Anterior cingulate cortex (tissue), 58 donors: Measurements from ENCODE around the gene SH2D2A.

ENCODE experiments used
- DNase-seq, 58 donors: peaks; one replicate each; lab custom pipeline; 2025; lab: John Stamatoyannopoulos, UW

Gene SH2D2A

DNA sequence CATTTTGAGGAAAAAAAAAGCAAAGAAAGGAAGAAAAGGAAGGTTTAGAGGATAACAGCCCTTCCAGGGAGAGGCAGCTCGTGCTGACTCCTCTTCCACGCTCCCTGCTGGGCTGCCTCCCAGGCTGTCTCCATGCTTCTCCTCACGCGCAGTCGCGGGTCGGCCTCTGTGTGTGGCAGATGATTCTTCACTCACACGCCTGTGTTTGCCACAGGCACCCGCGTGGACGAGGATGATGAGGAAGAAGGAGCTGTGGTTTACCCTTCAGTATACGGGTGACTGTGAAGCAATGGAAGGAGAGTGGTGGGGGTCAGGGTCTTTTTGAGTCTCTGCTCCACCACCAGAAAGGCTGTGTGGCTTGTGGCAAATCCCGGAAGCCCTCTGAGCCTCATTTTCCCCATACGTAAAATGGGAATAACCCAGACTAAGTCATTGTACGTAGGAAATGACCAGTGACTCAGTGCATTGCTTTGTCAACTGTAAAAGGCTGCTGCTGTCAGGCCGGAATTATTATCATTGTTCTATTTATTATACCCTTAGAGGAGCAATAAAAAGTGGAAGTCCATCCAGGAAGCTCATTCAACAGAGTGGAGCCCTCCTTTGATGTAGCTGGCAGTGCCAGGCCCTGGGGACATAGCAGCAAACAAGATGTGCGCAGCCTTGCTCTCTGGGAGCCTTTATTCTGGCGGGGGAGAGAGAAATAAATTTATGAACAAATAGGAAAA, 11.9 kb upstream of the SH2D2A start:
- DNase-seq = no peak

DNA sequence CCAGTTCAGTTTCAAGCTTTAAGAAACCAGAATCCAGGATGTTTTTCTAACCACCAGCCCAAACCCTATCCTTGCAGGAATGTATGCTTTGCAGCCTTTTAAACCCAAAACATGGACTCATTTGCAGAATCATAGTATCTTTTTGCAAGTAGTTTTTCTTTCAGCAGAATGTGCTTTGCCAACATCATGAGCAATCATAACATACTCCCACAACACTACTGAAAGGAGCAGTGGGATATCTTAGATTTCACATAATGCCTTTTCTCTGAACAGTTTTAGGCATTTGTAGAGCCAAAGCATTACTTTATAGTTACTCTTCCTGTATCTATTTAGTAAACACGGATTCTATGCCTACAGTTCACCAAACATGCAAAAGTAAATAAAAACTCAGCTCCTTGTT, 10.0 kb upstream of the SH2D2A start:
- no peak for DNase-seq

DNA sequence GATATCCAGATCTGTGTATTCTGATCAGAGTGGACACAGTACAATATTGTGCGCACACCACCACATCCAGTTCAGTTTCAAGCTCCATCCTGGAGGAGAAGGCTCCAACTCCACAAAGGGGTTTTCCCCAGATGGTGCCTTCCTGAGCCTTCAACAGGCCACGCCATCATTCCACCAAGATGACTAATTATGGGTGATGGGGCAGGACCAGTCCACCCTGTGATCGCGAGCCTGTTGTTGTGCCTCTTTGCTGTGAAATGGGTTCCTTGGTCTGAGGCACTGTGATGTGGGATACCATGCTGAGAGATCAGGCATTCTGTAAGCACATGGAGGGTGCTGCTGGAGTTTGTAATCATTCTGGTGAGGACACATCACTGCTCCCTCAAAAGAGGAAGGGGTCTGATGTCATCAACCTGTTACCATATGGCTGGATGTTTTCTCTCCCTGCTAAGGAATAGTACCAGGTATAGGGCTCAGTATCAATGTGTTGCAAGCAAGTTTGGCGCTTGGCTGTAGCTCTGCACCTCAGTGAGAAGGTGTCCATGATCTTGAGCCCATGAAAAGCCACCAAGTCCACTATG, 6.7 kb upstream of the SH2D2A start:
- no peak for DNase-seq

DNA sequence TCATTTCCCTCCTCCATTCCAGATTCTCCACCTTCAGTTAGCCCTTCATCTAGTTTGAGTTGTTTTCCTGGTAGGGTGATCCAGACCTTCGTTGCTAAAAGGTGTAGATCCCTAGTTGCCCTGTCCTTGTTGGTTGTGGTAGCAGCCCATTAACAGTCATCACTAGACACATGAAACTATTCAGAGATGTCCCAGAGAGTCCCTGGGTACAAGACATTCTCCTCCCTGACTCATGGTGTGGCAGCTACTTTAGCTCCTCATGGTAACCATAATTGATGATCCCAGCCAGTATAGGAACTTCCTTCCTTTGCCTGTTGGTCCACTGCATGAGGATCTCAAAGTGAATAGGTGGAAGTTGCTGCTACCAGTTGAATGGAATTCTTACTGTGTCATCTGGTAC, 6.0 kb upstream of the SH2D2A start:
- DNase-seq = no peak

DNA sequence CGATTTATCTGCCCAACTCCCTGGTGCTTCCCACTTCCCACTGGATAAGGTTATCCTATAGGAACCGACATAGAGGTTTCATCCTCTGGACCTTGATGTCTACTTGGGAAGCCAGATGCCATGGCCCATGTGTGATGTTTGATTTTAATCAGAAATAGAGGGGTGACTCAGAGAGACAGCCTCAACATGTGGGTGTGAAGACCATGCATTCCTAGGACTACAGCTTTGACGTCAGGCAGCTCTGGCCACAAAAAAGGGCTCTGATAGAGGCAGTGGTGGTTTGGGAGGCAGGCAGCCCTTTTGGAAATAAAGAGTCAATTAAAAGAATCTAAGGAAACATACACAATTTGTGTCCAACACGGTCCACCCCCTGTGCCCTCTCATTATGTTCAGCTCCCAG, 5.2 kb upstream of the SH2D2A start:
- no peak for DNase-seq

DNA sequence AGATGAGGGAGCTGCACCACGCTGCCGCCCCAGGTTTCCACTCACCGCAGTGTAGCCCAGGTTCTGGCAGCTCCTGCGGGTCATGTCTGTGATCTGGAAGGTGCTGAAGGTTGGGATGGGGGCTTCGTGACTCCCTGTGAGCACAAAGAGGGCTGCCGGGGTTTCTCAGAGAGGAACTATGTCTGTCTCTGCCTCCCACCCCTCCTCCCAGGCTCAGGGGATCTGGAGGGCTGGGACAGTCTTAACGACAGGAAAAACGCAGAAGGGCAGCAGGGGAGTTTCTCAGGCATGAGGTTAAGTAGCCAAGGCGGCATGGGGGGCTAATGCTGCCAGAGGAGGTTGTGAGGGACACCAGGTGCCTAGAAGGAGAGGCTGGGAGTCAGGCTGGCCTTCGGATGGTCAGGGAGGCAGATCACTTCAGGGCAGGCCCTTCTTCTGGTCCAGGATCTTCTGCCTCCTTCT, 656 bp downstream of the SH2D2A start:
- DNase-seq = no peak

DNA sequence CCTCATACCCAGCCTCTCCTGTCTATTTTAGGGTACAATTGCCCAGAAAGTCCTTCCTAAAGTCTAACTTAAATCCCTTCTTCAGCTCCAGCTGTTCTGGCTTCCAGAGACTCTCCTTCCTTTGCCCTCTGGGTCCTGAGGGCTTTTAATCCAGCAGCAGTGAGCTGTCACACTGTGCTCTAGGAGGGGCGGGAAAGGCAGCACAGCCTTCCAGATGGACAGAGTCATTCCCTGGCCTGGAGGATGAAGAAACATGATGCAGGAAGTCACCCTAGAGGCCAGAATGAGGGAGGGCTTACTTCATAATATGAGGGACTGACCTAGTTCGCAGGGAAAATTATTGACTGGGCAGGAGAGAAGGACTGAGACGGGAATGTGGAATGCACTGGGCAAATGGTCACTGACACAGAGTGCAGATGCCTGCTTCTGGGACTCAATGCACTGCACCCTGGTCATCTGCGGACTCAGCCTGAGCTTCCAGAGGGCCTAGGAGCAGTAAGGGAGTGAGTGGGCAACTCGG, 1.3 kb downstream of the SH2D2A start:
- no peak for DNase-seq

DNA sequence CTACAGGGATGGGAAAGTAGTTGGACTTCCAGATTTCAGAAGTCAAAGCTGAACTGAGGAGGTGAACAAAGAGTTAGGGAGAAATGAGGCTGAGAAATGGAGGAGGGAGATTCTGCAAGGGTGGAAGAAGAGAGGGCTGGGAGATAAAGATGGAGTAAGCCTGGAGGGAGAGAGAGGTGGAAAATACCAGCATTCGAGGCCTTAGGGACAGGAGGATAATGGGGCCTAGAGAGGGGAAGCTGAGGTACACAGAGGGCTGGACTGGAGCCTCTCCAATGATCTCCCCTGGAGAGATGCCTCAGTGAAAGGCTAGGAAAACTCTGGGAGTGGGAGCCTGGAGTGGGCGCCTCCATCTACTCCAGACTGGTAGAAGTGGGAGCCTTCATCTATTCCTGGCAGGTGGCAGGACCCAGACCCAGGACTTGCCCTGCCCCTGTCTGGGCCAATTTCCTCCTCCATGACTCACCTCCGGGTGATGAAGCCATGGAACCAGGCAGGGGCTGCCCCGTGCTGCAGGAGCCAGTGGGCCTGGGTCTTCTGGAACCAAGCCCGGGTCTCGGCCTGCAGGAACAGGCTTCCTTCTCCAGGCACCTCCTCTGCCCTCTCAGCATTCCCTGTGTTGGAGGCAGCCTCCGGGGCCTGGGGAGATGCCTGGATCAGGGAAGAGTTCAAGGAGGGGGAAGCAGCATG, 1.9 kb downstream of the SH2D2A start:
- DNase-seq = no peak

DNA sequence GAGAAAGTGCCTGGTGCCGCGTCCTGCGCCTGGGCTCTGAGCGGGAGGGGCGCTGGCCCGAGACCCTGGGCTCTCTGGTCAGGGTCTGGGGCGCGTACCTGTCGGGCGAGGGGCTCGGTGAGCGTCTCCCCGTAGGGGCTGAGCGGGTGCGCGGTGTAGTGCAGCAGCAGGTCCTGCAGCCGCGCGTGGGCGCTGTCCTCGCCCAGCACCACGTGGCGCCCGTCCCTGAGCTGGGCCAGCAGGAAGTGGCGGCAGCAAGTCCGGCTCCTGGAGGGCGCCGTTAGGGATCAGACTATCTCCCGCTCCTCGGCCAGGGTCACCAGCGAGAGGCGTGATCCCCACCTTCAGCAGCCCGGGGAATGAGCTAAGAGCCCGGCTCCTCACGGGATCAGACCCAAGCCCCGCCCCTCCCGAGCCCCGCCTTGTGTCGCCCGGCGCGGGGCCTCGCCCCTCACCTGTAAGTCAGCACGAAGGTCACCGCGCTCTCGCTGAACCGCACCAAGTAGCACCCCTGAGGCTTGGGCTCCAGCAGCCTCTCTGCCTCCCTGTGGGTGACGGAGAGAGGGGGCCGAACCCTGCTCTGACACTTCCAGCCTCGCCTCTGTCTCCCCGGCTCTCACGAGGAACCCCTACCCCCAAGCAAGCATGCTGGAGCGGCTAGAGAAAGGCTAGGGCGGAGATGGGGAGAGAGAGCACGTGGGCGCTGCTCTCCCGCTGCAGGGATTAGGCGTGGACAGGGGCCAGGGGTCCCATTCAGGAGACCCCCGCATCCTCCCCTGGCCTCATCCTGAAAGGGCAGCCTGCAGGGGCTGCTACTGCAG, 2.7 kb downstream of the SH2D2A start:
- peak in 39 of 58 donors; percentile 4 to 67 (median 31) for DNase-seq

DNA sequence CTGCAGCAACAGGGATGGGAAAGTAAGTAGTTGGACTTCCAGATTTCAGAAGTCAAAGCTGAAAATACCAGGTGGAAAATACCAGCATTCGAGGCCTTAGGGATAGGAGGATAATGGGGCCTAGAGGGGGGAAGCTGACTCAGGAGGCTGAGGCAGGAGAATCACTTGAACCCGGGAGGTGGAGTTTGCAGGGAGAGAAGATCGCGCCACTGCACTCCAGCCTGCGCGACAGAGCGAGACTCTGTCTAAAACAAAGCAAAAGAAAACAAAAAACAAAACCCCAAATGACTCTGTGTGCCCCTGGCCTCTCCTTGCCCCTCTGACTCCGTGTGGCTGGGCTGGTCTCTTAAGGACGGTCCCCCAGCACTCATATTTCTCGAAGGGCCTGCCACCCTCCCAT, 3.4 kb downstream of the SH2D2A start:
- no peak for DNase-seq

DNA sequence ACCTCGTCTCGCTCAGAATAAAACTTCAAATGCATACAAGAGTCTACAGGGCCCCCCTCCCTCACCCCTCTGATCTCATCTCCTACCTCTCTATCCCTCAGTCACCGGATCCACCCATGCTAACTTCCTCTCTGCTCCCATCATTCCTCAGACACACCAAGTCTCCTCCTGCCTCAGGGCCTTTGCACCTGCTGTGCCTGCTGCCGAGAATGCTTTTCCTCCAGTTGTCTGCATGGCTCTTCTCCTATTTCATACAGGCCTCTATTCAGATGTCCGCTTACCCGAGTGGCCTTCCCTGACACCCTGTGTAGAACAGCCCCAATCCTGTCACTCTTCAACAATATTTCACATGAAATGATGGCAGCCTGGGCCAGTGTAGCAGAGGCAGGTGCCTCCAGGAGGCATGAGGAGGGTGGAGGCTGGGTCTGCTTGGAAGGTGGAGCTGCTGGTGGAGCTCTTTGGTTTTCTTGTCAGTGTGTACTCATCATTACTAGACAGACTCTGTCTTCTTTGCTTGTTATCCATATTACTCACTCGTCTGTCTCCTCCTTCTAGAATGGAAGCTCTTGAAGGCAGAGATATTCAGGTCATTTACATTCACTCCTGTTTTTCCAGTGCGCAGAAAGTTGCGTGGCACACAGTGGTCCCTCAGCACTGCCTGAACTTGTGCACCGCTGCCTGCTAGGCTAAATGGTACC, 4.2 kb downstream of the SH2D2A start:
- DNase-seq = no peak

DNA sequence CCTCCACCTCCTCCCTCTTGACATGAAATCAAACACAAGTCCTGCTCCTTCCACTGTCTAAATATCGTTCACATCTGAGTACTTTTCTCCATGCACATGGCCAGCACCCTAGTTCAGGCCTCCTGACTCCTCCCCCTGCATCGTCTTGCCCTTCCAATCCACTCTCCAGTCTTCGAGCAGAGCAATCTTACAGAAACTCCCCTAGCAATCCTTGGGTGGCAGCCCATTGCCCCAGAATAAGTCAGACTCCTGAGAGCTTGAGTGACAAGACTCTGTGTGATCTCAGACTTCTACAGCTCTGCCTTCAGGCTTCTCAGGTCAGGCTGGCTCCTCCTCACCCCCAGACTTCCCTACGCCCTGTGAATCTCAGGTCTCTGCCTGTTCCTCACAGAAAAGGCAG, 5.5 kb downstream of the SH2D2A start:
- no peak for DNase-seq

DNA sequence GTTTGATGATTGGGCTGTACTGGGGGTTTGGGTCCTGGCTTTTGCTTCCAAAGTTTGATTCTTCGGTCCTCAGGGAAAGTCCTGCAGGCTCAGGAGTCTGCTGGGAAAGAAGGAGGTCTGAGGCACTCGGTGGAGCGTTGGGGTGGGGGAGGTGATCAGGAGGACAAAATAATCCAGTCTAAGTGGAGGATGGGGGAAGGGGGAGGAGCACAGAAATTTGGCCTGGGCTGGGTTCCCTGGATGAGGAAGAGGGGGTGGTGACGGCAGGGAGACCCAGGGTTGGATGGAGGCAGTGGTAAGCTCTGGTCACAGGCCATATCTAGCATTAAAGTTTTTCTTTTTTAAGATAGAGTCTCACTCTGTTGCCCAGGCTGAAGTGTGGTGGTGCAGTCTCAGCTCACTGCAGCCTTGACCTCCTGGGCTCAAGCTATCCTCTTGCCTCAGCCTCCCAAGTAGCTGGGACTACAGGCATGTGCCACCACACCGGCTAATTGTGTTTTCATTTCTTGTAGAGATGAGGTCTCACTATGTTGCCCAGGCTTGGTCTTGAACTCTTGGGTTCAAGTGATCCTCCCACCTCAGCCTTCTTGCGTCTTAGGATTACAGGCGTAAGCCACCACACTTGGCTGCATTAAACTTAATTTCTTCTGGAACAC, 6.8 kb downstream of the SH2D2A start:
- DNase-seq = no peak

DNA sequence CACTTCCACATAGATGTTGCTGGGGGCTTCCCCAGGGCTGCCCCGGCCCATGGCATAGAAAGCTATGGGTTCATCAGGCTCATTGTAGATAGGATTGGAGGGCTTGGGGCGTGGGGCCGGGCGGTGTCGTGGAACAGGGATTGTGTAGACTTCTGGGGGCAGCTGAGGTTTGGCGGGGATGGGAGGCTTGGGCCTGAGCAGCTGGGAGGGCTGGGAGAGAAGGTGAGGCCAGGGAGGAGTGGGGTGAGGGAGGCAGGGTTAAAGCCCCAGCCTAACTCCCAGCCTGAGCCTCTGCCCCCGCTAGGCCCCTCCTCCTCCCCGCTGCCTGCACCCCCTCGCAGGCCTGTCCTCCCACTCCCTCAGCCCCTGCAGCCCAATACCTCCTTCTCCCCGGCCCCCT, 7.4 kb downstream of the SH2D2A start:
- no peak for DNase-seq

DNA sequence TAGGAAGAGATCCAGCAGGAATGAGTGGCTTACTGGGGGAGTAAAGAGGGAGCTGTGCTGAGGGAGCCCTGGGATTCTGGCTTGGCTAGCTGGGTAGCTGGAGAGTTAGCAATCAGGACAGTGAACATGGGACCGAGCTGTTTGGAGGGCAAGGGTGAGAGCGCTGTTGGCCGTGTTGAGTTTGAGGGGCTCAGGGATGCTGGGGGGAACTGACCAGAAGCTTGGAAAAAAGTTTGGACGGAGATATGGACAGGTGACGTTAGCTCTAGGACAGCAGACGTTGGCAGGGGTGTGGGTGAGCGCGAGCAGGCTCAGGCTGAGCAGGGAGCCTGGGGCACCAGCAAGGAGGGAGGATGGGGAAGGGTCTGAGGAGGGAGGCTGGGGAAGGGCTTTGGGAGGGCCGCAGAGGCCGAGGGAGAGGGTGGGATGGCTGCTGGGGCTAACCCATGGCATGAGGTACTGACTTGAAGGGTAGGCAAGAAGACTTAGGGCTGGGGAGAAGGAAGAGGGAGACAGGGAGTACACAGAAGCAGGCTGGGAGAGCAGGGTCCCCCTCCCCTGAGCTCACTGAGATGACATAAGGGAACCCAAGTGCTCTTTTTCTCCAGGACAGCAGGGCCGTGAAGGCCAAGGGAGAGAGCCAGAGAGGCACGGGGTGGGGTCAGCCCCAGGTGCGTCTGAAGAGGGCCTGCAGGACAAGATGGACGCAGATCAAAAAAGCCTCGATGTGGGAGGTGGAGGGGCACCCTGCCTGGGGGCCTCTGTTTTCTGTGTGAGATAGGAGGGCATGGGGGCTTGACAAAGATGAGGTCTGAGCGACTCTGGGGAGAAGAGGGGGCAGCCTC, 8.2 kb downstream of the SH2D2A start:
- DNase-seq = no peak

DNA sequence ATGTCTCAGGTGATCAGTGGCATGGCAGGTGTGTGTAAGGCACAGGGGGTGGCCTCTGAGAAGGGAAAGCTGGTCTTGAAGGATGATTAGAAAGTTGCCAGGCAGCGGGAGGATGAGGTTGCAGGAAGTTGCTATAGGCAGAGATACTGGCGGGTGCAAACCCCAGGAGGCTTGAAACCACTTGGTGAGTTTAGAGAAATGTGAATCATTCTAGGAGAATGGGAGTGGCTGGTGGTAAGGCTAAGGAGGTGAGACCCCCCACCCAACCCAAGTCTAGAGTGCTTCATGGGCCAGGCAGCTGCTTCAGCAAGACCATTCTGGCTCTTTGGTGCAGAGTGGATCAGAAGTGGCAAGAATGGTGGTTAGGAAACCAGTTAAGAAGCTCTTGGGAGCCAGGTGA, 9.0 kb downstream of the SH2D2A start:
- DNase-seq = no peak

DNA sequence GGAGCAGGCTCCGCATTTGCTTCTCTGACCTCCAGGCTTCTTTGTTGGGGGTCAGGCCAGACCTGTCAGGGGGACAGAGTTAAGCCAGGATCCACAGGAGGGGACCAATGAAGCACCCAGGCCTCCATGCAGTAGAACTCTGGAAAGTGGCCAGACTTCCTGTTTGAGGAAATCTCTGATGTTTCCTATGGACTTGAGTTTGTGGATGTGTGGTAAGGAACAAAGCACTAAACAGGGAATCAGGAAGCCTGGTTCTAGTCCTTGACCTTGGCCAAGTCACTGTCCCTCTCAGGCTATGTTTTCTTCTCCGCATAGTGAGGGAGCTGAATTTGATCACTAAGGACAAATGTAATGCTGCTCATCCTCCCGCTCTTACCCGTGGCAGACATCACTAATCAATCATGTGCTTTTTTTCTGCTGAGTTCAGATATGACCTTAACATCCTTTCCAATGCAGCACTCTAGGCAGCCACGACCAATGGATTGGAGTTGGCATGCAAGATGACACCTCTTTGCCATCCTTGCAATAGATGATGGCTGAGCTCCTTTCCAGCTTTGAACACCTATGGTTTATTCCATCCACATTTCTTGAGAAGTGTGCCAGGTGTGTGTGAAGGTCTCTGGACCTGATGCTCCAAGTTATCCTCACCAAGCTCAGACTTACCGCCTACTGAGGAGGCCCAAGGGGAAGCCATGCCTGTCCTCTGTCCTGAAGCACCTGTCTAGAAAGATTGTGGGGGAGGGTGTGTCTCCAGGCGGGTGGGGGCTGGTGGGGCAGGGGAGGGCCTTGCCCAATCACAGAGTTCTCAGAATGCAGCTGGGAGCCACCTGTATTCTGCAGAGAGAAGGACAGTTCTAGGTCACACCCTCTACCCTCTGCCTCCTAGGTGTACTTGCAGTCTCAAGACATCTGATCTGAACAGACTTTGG, 9.9 kb downstream of the SH2D2A start:
- DNase-seq = no peak
